NT2/D1 (cell line): ENCODE results near the gene TM9SF1.

ENCODE experiments used
- DNase-seq: peaks from one replicate; pipeline ENCODE4 v3.0.0-alpha.2; 2011; ENCODE audit warnings: low read depth, low spot score
- H3K27me3 ChIP-seq: 2 replicates; pipeline ENCODE4 v1.6.0; 2011; ENCODE audit warnings: mild to moderate bottlenecking; ENCODE audit not compliant: insufficient read length, insufficient read depth
- H3K36me3 ChIP-seq: 2 replicates; pipeline ENCODE4 v1.6.1; 2011; ENCODE audit warnings: mild to moderate bottlenecking, low read length, mixed read lengths; ENCODE audit not compliant: insufficient read depth, insufficient read length
- H3K4me1 ChIP-seq: 2 replicates; pipeline ENCODE4 v1.5.1; 2011; ENCODE audit not compliant: insufficient read depth, insufficient read length
- H3K4me3 ChIP-seq: 2 replicates; pipeline ENCODE4 v1.5.1; 2011; ENCODE audit warnings: low read depth; ENCODE audit not compliant: insufficient read length
- H3K9ac ChIP-seq: 2 replicates; pipeline ENCODE4 v1.6.0; 2011; ENCODE audit warnings: low read depth; ENCODE audit not compliant: insufficient read length
- H3K9me3 ChIP-seq: 2 replicates; pipeline ENCODE4 v1.5.1; 2011; ENCODE audit warnings: mild to moderate bottlenecking, low read length; ENCODE audit not compliant: insufficient read depth
- SUZ12 ChIP-seq: IDR thresholded peaks from 2 replicates; pipeline ENCODE4 v1.6.1; 2011; ENCODE audit not compliant: insufficient read length, insufficient read depth; ENCODE audit errors: extremely low read depth
- YY1 ChIP-seq: IDR thresholded peaks from 2 replicates; pipeline ENCODE4 v1.6.1; 2011; ENCODE audit not compliant: insufficient read length, insufficient read depth
- ZNF274 ChIP-seq: IDR thresholded peaks from 2 replicates; pipeline ENCODE4 v1.6.1; 2011; ENCODE audit warnings: mild to moderate bottlenecking, low read depth, low read length

TM9SF1 gene

GRCh38 chr14:24185026-24185425 lies 10.2 kb downstream of the TM9SF1 start:
- no peak overlapping the region for H3K9ac ChIP-seq
- no peaks in the 10 kb centered on the region for H3K9me3 ChIP-seq
- peaks cover 2% of the 10 kb centered on the region for H3K4me1 ChIP-seq
- H3K4me3 ChIP-seq, result no peak overlapping the region
- peaks cover 85% of the 10 kb centered on the region for H3K36me3 ChIP-seq
- no peaks in the 10 kb centered on the region for H3K27me3 ChIP-seq
- DNase-seq, result no peak
- TF ChIP-seq YY1 (no peak), ZNF274 (no peak), SUZ12 (no peak)

DNA sequence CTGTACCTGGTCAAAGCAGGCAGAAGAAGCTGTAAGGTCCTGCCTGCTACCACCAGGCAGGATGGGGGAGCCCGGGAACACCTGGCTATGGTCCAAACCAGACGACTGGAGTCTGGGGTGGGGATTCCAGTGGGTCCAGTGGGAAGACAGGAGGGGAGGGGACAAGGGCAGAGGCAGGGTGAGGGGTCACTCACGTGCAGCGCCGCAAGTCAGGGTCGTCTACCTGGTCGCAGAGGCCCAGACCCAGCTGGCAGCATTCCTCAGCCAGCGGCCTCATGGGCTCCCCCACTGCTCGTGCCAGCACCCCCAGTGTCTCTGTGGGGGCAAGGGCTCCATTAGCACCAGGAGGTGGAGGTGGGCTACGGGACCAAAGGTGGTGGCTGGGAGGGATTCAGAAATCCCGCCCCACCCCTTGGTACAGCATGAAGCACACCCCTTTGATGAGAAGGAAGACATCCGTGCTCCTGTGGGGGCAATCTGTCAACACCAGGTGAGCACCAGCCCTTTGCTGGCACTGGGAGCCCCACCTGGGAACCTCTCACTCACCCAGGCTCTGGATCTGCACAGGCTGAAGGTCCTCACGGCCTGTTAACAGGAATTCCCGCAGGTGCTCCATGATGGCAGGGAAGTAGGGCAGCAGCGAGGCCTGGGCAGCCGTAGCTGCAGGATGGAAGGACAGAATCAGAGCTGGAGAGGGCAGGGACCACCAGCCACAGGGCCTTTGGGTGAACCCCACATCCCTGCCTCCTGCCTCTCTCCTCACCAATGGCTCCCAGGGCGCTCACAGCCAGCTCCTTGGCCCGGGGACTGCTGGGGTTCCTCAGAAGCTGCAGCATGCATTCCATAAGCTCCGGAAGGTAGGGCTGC lies 10.9 kb downstream of the TM9SF1 start:
- Histone ChIP-seq H3K9me3 (no peaks in the 10 kb centered on the region), H3K4me3 (no peak overlapping the region), H3K27me3 (no peaks in the 10 kb centered on the region), H3K4me1 (no peaks in the 10 kb centered on the region), H3K9ac (no peak overlapping the region), H3K36me3 (peaks cover 84% of the 10 kb centered on the region)
- no peak for DNase-seq
- no peak for TF ChIP-seq YY1
- no peak for TF ChIP-seq SUZ12
- no peak for TF ChIP-seq ZNF274

DNA sequence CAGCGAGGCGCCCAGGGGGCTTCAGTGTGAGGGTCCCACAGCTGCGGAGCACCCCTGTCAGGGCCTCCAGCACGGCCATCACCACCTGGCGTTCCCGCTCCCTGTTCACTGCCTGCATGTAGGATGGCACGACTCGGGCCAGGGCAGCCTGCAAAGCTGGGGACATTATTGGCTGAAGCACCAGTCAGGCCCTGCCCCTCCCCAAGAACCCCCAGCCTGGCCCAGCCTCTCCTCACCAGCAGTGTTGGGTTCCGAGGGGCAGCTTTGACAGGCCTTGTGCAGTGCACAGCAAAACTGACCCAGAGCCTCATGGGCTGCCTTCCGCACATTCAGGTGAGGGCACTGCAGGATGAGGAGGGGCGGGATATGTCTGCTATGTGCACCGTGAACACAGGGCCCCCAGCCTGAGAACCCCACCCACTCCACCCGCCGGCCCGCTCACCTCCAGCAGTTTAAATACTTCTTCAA lies 12.2 kb downstream of the TM9SF1 start:
- no peak for TF ChIP-seq ZNF274
- TF ChIP-seq SUZ12, result no peak
- TF ChIP-seq YY1, result no peak
- no peak overlapping the region for H3K9ac ChIP-seq
- H3K36me3 ChIP-seq, result peaks cover 97% of the 10 kb centered on the region
- H3K4me3 ChIP-seq, result no peak overlapping the region
- no peaks in the 10 kb centered on the region for H3K9me3 ChIP-seq
- no peak for DNase-seq
- no peaks in the 10 kb centered on the region for H3K27me3 ChIP-seq
- no peaks in the 10 kb centered on the region for H3K4me1 ChIP-seq

DNA sequence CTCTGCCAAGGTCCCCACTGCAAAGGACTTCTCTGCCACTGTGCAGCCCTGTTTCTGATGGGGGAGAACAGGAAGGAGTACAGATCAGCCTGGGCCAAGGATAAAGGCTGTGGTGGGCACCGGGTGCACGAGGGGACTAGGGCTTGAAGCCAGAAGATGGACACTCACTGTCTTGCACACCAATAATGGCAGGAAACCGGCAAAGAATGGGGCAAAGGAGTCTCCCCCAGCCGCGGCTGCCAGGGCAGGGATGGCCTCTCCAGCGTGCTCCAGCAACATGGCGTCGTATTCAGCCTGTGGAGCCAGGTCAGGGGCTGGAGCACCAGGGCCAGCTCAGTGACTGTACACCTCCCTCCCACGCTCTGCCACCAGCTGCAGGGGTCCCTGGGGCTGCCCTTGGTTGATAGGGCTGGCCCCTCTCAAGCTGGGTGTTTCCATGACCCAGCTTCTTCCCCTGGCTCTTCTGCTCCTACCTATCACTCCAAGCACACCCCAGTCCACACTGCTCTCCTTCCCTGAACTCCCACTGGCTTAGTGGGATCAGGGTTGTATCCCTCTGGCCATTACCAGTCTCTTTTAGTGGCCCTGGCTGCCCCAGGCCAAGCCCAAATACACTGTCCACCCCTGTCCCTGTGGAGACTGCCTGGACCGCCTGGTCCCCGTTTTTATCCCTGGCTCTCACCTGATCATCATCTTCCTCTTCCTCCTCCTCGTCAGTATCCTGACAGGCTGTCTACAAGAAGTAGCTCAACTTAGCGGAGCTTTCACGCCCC lies 12.9 kb downstream of the TM9SF1 start:
- no peak for DNase-seq
- no peak overlapping the region for H3K4me3 ChIP-seq
- peaks cover 96% of the 10 kb centered on the region for H3K36me3 ChIP-seq
- no peaks in the 10 kb centered on the region for H3K27me3 ChIP-seq
- no peaks in the 10 kb centered on the region for H3K4me1 ChIP-seq
- TF ChIP-seq ZNF274, result no peak
- TF ChIP-seq YY1, result no peak
- TF ChIP-seq SUZ12, result no peak
- no peaks in the 10 kb centered on the region for H3K9me3 ChIP-seq
- no peak overlapping the region for H3K9ac ChIP-seq

DNA sequence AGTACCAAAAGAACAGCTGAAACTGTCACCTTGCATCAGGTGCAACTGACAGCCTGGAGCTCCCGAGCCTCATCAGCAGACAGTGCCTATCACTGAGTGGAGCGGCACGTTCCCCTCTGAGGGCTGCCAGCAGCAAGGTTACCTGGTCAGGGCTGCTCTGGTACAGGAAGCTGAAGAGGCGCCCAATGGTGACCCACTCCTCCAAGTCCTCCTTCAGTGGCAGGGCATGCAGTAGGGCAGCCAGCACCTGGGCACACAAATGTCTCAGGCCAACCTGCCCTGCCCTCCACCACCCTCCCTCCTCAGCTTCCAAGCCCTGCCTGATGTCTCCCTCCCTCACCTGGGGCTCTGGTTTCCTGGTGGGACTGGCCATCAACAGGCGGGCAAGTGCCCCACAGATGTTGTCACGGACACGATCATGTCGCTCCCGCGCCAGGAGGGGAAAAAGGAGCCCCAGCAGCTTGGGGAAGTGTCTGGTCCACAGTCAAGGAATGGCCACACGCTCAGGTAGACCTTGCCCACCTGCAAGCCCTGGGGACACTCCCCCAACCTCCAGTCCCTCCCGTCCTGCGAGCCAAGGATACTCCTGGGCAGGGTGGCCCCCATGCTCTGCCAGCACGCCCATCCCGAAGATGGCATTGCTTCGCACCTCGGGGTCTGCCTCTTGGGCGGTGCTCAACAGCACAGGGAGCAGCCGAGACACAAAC lies 13.7 kb downstream of the TM9SF1 start:
- TF ChIP-seq YY1, result no peak
- TF ChIP-seq ZNF274, result no peak
- no peak for TF ChIP-seq SUZ12
- peak overlapping the region; percentile 1 for H3K9ac ChIP-seq

DNA sequence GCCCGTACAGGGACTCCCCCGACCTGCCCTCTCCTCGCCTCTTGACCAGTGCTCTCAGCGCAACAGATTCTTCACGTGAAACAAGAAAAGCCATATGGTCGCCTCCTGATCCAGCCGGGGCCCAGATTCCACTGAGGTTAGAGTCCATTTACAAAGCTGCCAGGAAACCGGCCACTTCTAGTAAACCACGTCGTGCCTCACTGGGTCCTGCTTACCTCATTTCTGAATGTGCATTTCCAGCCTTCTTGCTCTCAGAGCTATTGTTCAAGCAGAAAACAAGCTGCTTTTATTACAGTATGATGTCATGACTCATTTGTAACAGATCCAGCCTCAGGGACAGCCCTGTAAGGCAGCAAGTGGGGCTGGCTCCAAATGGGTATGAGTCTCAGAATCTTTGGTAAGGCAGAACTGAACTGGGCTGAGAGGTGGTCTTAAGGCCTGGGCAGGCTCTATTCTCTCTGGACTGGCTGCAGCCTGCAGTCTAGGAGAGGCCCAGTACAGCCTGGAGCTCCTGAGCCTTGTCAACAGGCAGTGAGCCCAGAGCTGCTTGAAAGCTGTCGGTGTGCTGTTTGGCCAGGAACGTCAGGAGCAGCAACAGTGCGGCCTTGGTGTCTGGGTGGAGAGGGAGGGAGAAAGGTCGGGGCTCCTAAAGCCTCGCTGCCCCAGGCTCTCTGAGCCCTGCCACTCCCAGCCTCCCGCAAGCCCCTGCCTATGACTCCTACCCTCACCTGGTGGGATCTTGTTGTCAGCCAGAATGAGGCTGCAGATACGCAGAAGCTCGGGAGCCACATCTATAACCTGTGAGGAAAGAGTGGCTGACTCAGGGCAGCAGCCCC lies 15.1 kb downstream of the TM9SF1 start:
- no peaks in the 10 kb centered on the region for H3K9me3 ChIP-seq
- H3K36me3 ChIP-seq, result peaks cover 83% of the 10 kb centered on the region
- no peak overlapping the region for H3K9ac ChIP-seq
- no peaks in the 10 kb centered on the region for H3K27me3 ChIP-seq
- no peak overlapping the region for H3K4me3 ChIP-seq
- H3K4me1 ChIP-seq, result no peaks in the 10 kb centered on the region
- no peak for DNase-seq
- TF ChIP-seq YY1 (no peak), ZNF274 (no peak), SUZ12 (no peak)

More for the DNA sequence above, 13.7 kb downstream of the TM9SF1 start:
- H3K36me3 ChIP-seq, result peaks cover 96% of the 10 kb centered on the region
- no peaks in the 10 kb centered on the region for H3K4me1 ChIP-seq
- DNase-seq, result no peak
- no peak overlapping the region for H3K4me3 ChIP-seq
- H3K9me3 ChIP-seq, result no peaks in the 10 kb centered on the region
- H3K27me3 ChIP-seq, result no peaks in the 10 kb centered on the region
